PC-9 (cell line): Measurements from ENCODE around the gene ESRRG.

ENCODE experiments used
- EZH2 ChIP-seq: fragments of 200-600 bp; sonication (generic); IDR thresholded peaks from 2 replicates; pipeline ENCODE4 v1.8.0; 2017; ENCODE audit warnings: antibody characterized with exemption, low read depth
- TF ChIP-seq, protein P1 (sequence below): fragments of 200-600 bp; sonication (generic); conservative IDR thresholded peaks from 2 replicates; pipeline ENCODE4 v1.6.1; 2017; ENCODE audit warnings: mixed run types, antibody characterized with exemption, mild to moderate bottlenecking, moderate library complexity

DNA sequence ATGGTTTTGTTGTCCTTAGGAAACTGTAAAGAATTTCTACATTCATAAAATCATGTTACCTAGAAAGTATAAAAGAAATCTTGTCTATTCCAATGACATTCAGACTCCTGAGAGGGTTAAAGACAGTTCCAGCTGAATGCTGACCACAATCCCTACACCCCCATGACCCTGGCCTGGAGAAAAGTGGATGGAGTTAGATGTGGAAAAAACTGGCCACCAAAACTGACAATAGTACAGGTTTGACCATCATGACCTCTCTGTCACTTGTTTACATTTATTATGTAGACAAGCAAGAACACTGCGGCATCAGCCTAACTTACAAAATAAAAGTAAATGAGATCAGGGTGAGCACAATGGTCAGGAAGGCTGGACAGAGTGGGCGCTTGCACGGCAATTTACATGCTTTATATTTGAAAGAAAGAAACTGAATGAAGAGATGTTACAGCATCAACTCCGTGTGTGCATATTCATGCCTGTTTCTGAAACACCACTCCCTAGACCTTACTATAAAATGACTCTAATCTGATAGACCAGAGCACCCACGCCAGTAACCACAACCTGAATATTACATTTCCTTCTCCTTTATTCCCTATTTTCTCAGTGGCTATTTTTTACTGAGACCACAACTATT, 116.0 kb downstream of the ESRRG start:
- TF ChIP-seq, protein P1, sequence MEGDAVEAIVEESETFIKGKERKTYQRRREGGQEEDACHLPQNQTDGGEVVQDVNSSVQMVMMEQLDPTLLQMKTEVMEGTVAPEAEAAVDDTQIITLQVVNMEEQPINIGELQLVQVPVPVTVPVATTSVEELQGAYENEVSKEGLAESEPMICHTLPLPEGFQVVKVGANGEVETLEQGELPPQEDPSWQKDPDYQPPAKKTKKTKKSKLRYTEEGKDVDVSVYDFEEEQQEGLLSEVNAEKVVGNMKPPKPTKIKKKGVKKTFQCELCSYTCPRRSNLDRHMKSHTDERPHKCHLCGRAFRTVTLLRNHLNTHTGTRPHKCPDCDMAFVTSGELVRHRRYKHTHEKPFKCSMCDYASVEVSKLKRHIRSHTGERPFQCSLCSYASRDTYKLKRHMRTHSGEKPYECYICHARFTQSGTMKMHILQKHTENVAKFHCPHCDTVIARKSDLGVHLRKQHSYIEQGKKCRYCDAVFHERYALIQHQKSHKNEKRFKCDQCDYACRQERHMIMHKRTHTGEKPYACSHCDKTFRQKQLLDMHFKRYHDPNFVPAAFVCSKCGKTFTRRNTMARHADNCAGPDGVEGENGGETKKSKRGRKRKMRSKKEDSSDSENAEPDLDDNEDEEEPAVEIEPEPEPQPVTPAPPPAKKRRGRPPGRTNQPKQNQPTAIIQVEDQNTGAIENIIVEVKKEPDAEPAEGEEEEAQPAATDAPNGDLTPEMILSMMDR: no peak
- no peak for TF ChIP-seq EZH2
